Measurements from ENCODE around the gene VTI1A.
A peak's percentile ranks its signal among the peaks of the same experiment; 100 is the strongest.
"Not testable (repeated sequence)": the region's sequence is repeated elsewhere in the genome, so short reads cannot be mapped to it uniquely, and the experiment has no call there.

VTI1A gene

GRCh38 chr10:112446855-112447619 is at the start of gene VTI1A, which contains the start of gene ZDHHC6:
Gene VTI1A (plus strand): TSS chr10:112447215. CDS start chr10:112447374, 159 bp downstream.
Gene ZDHHC6 (minus strand): TSS chr10:112446914. CDS start chr10:112445436, 1,478 bp downstream.
- peak; percentile 90 for DNase-seq (ENCODE audit: low spot score)

- DNase-seq (ENCODE audit: low spot score), result no peak
Measured at GRCh38 chr10:112397592-112397991, 49.4 kb upstream of the VTI1A start.

GRCh38 chr10:112402917-112403316 is 44.1 kb upstream of the VTI1A start:
- no peak for DNase-seq (ENCODE audit: low spot score)

GRCh38 chr10:112404617-112405016 is 42.4 kb upstream of the VTI1A start:
- peak; percentile 86 for DNase-seq (ENCODE audit: low spot score)

- not testable (repeated sequence) for DNase-seq (ENCODE audit: low spot score)
Measured at GRCh38 chr10:112406806-112407205, 40.2 kb upstream of the VTI1A start.

- no peak for DNase-seq (ENCODE audit: low spot score)
Measured at GRCh38 chr10:112407696-112408095, 39.3 kb upstream of the VTI1A start.

- no peak for DNase-seq (ENCODE audit: low spot score)
Measured at GRCh38 chr10:112409299-112409698, 37.7 kb upstream of the VTI1A start.

- no peak for DNase-seq (ENCODE audit: low spot score)
Measured at GRCh38 chr10:112409755-112410154, 37.3 kb upstream of the VTI1A start.

- no peak for DNase-seq (ENCODE audit: low spot score)
Measured at GRCh38 chr10:112412696-112413095, 34.3 kb upstream of the VTI1A start.

GRCh38 chr10:112421731-112422130 is 25.3 kb upstream of the VTI1A start:
- DNase-seq (ENCODE audit: low spot score), result no peak

- DNase-seq (ENCODE audit: low spot score), result no peak
Measured at GRCh38 chr10:112424651-112425050, 22.4 kb upstream of the VTI1A start.

GRCh38 chr10:112426111-112426510 is 20.9 kb upstream of the VTI1A start:
- DNase-seq (ENCODE audit: low spot score), result no peak

GRCh38 chr10:112429147-112429546 is 17.9 kb upstream of the VTI1A start:
- DNase-seq (ENCODE audit: low spot score), result no peak

GRCh38 chr10:112429654-112430230 is 17.3 kb upstream of the VTI1A start:
- no peak for DNase-seq (ENCODE audit: low spot score)

GRCh38 chr10:112433136-112433535 is 13.9 kb upstream of the VTI1A start:
- no peak for DNase-seq (ENCODE audit: low spot score)

- DNase-seq (ENCODE audit: low spot score), result peak; percentile 58
Measured at GRCh38 chr10:112434988-112435619, 11.9 kb upstream of the VTI1A start.

GRCh38 chr10:112438356-112438755 is 8.7 kb upstream of the VTI1A start:
- no peak for DNase-seq (ENCODE audit: low spot score)

GRCh38 chr10:112441520-112441919 is 5.5 kb upstream of the VTI1A start:
- DNase-seq (ENCODE audit: low spot score), result no peak

GRCh38 chr10:112442063-112442462 is 5.0 kb upstream of the VTI1A start:
- no peak for DNase-seq (ENCODE audit: low spot score)

- peak; percentile 35 for DNase-seq (ENCODE audit: low spot score)
Measured at GRCh38 chr10:112446055-112446854, 760 bp upstream of the VTI1A start.

GRCh38 chr10:112447620-112447928 is 559 bp downstream of the VTI1A start:
- DNase-seq (ENCODE audit: low spot score), result no peak

GRCh38 chr10:112448888-112449287 is 1.9 kb downstream of the VTI1A start:
- no peak for DNase-seq (ENCODE audit: low spot score)

Measured in kidney tubule cell (primary cell).